Gastroesophageal sphincter (tissue), 4 donors: ENCODE data around the gene C3. TPM values are rescaled to one million over a fixed set of nuclear protein-coding genes. Genes with fewer than 3 reads are reported as not detected.
"Not testable (repeated sequence)": the region's sequence is repeated elsewhere in the genome, so short reads cannot be mapped to it uniquely, and the experiment has no call there.

Source experiments
- ATAC-seq: fragments of 150-250 bp; one replicate; pipeline ENCODE4 v1.9.1; 2016; ENCODE audit warnings: mild to moderate bottlenecking, moderate library complexity
- H3K27ac ChIP-seq, 4 donors: fragments of 200-600 bp; sonication (generic) in 3 of 4; 1 replicate in 3 of 4; 2 replicates in 1 of 4; pipeline ENCODE4 v1.5.1; 2016 to 2019
- H3K27me3 ChIP-seq: fragments of 200-600 bp; sonication (generic); one replicate; pipeline ENCODE4 v1.5.1; 2019
- H3K36me3 ChIP-seq, 2 donors: fragments of 200-600 bp; sonication (generic); one replicate each; pipeline ENCODE4 v1.5.1; 2019; ENCODE audit warnings: control low read depth in 1 of 2
- H3K4me1 ChIP-seq, 3 donors: fragments of 200-600 bp; sonication (generic); 1 replicate in 2 of 3; 2 replicates in 1 of 3; pipeline ENCODE4 v1.5.1; 2016 to 2019; ENCODE audit warnings: control low read depth in 2 of 3
- H3K4me3 ChIP-seq, 2 donors: fragments of 200-600 bp; sonication (generic); one replicate each; pipeline ENCODE4 v1.5.1; 2019; ENCODE audit warnings: mild to moderate bottlenecking in 1 of 2, moderate library complexity in 1 of 2
- H3K9me3 ChIP-seq, 3 donors: fragments of 200-600 bp; sonication (generic); one replicate each; pipeline ENCODE4 v1.5.1; 2017 to 2019; ENCODE audit warnings: control low read depth in 2 of 3
- CTCF ChIP-seq, 4 experiments: fragments of 200-600 bp in 2 of 4; fragments of 450-650 bp in 2 of 4; sonication (generic) in 1 of 4; IDR thresholded peaks; one replicate each; pipeline ENCODE4 v1.5.1; 2017 to 2019; ENCODE audit warnings: antibody characterized with exemption in 4 of 4, mild to moderate bottlenecking in 2 of 4, moderate library complexity in 2 of 4
- EP300 ChIP-seq: sonication (generic); formaldehyde crosslinking; IDR thresholded peaks from one replicate; pipeline ENCODE4 v1.6.1; 2017; ENCODE audit warnings: antibody characterized with exemption, mild to moderate bottlenecking
- POLR2A ChIP-seq, 2 donors: fragments of 450-650 bp; IDR thresholded peaks; one replicate each; pipeline ENCODE4 v1.6.1; 2017; ENCODE audit warnings: antibody characterized with exemption in 2 of 2, mild to moderate bottlenecking in 2 of 2, moderate library complexity in 1 of 2
- POLR2AphosphoS5 ChIP-seq: sonication (generic); formaldehyde crosslinking; IDR thresholded peaks from one replicate; pipeline ENCODE4 v1.6.1; 2017; ENCODE audit warnings: antibody characterized with exemption
- WGBS, 2 donors: methylation state at CpG; one replicate each; pipeline ENCODE4 v1.1.5; 2018; ENCODE audit warnings: low coverage in 1 of 2; 5-methylcytosine and 5-hydroxymethylcytosine counted together
- total RNA-seq, 4 donors: library from RNA; depleted of rRNA; stranded (reverse); fragments of >200 nt; gene quantifications; one replicate each; pipeline ENCODE4 v1.1.0, GENCODE V29; 2016

Gene C3
- total RNA-seq, 4 donors from 2014 or later, result 246 to 757 (median 594) TPM

GRCh38 chr19:6767081-6767356, 46.6 kb upstream of the C3 start:
- no peak for TF ChIP-seq CTCF (IDR thresholded peaks at IDR 0.05)
- no peak for TF ChIP-seq POLR2AphosphoS5
- TF ChIP-seq POLR2A (IDR thresholded peaks at IDR 0.05), result no peak
- no peak for TF ChIP-seq EP300
- ATAC-seq, result no peak
- Histone ChIP-seq H3K4me1 (peaks cover 0 to 14% (median 8%) of the 10 kb centered on the region in 3 donors), H3K4me3 (peak overlapping the region in 1 of 2 donors; percentile 35), H3K27me3 (peaks cover 85% of the 10 kb centered on the region), H3K27ac (no peak overlapping the region), H3K9me3 (no peaks in the 10 kb centered on the region), H3K36me3 (no peaks in the 10 kb centered on the region)
- WGBS, 2 donors, result 0 to 1% methylated on average over 3 to 10 of the region's 15 CpGs

GRCh38 chr19:6766357-6767080, 46.1 kb upstream of the C3 start:
- H3K9me3 ChIP-seq, result no peaks in the 10 kb centered on the region
- no peak overlapping the region for H3K27ac ChIP-seq
- peaks cover 86% of the 10 kb centered on the region for H3K27me3 ChIP-seq
- no peak for TF ChIP-seq EP300
- no peak for TF ChIP-seq POLR2AphosphoS5
- TF ChIP-seq POLR2A (IDR thresholded peaks at IDR 0.05), result no peak
- TF ChIP-seq CTCF (IDR thresholded peaks at IDR 0.05), result no peak
- no peaks in the 10 kb centered on the region for H3K36me3 ChIP-seq
- WGBS, 2 donors, result 18 to 23% methylated on average over 9 to 12 of the region's 16 CpGs
- H3K4me3 ChIP-seq, result peak overlapping the region in 1 of 2 donors; percentile 35
- ATAC-seq, result no peak
- peaks cover 0 to 14% (median 8%) of the 10 kb centered on the region in 3 donors for H3K4me1 ChIP-seq

DNA sequence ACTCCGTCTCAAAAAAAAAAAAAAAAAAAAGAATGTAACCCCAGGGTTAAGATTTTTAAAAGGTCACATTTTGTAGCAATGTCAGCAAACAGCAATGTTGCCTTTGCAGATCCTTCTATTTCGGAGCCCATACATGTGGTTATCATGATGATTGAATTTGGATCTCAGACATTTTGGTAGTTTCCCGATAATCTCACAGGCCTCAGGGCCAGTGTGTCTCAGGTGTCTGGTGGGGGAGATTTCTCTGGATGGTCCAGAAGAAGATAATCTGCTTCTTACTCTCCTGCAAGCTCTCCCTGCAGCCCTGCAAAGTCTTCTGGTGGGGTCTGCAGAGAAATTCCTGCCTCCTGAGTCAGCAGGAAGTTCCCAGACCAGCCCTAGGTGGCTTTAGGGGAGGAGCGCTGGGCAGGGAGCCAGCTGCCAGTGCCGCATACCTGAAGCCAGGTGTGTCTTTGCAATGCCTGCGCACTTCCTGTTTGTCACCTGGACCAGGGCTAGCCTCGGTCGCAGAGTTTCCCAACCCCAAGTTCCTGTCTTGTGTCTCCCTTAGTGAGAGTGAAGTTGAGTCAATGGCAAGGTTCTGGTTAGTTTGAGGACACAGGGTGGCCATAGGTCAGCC, 45.4 kb upstream of the C3 start:
- 0 to 58% methylated on average over 1 to 4 of the region's 8 CpGs for WGBS, 2 donors
- ATAC-seq, result no peak

GRCh38 chr19:6762253-6762797, 41.9 kb upstream of the C3 start:
- not testable (repeated sequence) for H3K36me3 ChIP-seq, H3K4me3 ChIP-seq, H3K27ac ChIP-seq, H3K4me1 ChIP-seq, ATAC-seq, H3K9me3 ChIP-seq
- H3K27me3 ChIP-seq, result peaks cover 52% of the 10 kb centered on the region
- WGBS, 2 donors, result 77 to 88% methylated on average over 5 to 8 of the region's 8 CpGs

More for the DNA sequence above, 45.4 kb upstream of the C3 start:
- no peak overlapping the region for H3K27ac ChIP-seq
- H3K27me3 ChIP-seq, result peaks cover 86% of the 10 kb centered on the region
- peaks cover 0 to 4% (median 0%) of the 10 kb centered on the region in 3 donors for H3K9me3 ChIP-seq
- no peak for TF ChIP-seq EP300
- no peak for TF ChIP-seq CTCF (IDR thresholded peaks at IDR 0.05)
- no peak for TF ChIP-seq POLR2A (IDR thresholded peaks at IDR 0.05)
- TF ChIP-seq POLR2AphosphoS5, result no peak
- peaks cover 0 to 14% (median 8%) of the 10 kb centered on the region in 3 donors for H3K4me1 ChIP-seq
- H3K4me3 ChIP-seq, result no peak overlapping the region
- no peaks in the 10 kb centered on the region for H3K36me3 ChIP-seq

DNA sequence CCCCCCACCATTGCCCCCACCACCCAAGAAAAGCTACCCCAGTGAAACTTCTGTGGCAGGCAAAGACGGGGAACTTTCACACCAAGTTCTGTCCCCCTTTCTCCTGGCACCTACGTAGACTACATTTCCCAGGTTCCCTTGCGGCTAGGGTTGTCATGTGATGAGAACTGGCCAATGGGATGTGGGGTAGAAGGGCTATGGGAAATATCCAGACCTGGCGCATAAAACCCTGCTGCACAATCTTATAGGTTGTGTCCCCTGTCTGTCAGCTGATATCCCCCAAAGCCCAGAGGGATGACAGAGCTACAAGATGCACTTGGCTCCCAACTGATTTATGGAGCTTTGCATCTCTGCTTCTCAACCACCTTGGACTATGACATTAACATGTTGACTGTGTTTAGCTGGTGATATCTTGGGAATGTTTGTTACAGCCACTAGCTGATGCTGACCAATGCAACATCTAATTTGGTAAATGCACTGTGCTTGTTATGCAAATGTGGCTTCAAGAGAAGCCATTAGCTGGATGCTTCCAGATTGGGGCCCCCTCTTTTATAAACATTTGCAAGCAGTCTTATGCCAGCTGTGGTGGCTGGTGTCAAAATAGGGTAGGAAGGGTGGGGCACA, 40.7 kb upstream of the C3 start:
- H3K4me1 ChIP-seq, result no peaks in the 10 kb centered on the region
- H3K36me3 ChIP-seq, result no peaks in the 10 kb centered on the region
- WGBS, 2 donors, result 20 to 100% methylated on average over 1 to 2 of the region's 4 CpGs
- no peak for ATAC-seq
- peaks cover 41% of the 10 kb centered on the region for H3K27me3 ChIP-seq
- no peak overlapping the region for H3K4me3 ChIP-seq
- no peak overlapping the region for H3K27ac ChIP-seq
- no peak for TF ChIP-seq POLR2A (IDR thresholded peaks at IDR 0.05)
- TF ChIP-seq CTCF (IDR thresholded peaks at IDR 0.05), result no peak
- TF ChIP-seq POLR2AphosphoS5, result no peak
- no peak for TF ChIP-seq EP300
- peaks cover 0 to 5% (median 0%) of the 10 kb centered on the region in 3 donors for H3K9me3 ChIP-seq
